Neuron (in vitro differentiated cells): Measurements from ENCODE around the gene TMEM47.

Experiments used
- H2AFZ ChIP-seq: one replicate; pipeline ENCODE4 v1.6.1; 2013; ENCODE audit warnings: low read depth, mild to moderate bottlenecking, inconsistent platforms, low read length, moderate library complexity
- H3K27me3 ChIP-seq: one replicate; pipeline ENCODE4 v1.6.1; 2013; ENCODE audit warnings: low read length; ENCODE audit not compliant: insufficient read depth
- H3K36me3 ChIP-seq: one replicate; pipeline ENCODE4 v1.6.1; 2013; ENCODE audit warnings: low read length; ENCODE audit not compliant: insufficient read depth
- H3K4me1 ChIP-seq: one replicate; pipeline ENCODE4 v1.6.1; 2013; ENCODE audit warnings: low read length; ENCODE audit not compliant: insufficient read depth
- H3K4me3 ChIP-seq: 2 replicates; pipeline ENCODE4 v1.5.1; 2013; ENCODE audit warnings: mild to moderate bottlenecking, low read length, moderate library complexity
- H3K9me3 ChIP-seq: one replicate; pipeline ENCODE4 v1.6.1; 2013; ENCODE audit warnings: low read length

TMEM47 gene

GRCh38 chrX:34656842-34657725 is at the start of gene TMEM47:
TMEM47 (minus strand) TSS chrX:34657285; CDS start chrX:34657029, 256 bp downstream.
- Histone ChIP-seq H2AFZ (no peak within 1 kb of the TSS), H3K36me3 (no peaks in the 10 kb centered on the region), H3K4me3 (peak within 1 kb of the TSS; percentile 97), H3K9me3 (no peaks in the 10 kb centered on the region), H3K27me3 (no peaks in the 10 kb centered on the region), H3K4me1 (peaks cover 36% of the 10 kb centered on the region)

GRCh38 chrX:34687095-34687494 is 30.0 kb upstream of the TMEM47 start:
- H3K4me3 ChIP-seq = no peak overlapping the region
- no peaks in the 10 kb centered on the region for H3K4me1 ChIP-seq
- H3K9me3 ChIP-seq = peaks cover 4% of the 10 kb centered on the region
- H3K36me3 ChIP-seq = no peaks in the 10 kb centered on the region
- no peak overlapping the region for H2AFZ ChIP-seq
- no peaks in the 10 kb centered on the region for H3K27me3 ChIP-seq

- peaks cover 19% of the 10 kb centered on the region for H3K4me1 ChIP-seq
- no peak overlapping the region for H2AFZ ChIP-seq
Observed at GRCh38 chrX:34659575-34659974, 2.5 kb upstream of the TMEM47 start.

GRCh38 chrX:34658326-34658725 is 1.2 kb upstream of the TMEM47 start:
- H3K36me3 ChIP-seq = no peaks in the 10 kb centered on the region
- no peak overlapping the region for H2AFZ ChIP-seq
- no peaks in the 10 kb centered on the region for H3K9me3 ChIP-seq
- no peaks in the 10 kb centered on the region for H3K27me3 ChIP-seq
- H3K4me1 ChIP-seq = peaks cover 29% of the 10 kb centered on the region
- peak overlapping the region; percentile 97 for H3K4me3 ChIP-seq

More at GRCh38 chrX:34659575-34659974, 2.5 kb upstream of the TMEM47 start:
- H3K4me3 ChIP-seq = no peak overlapping the region
- no peaks in the 10 kb centered on the region for H3K9me3 ChIP-seq
- H3K27me3 ChIP-seq = no peaks in the 10 kb centered on the region
- H3K36me3 ChIP-seq = no peaks in the 10 kb centered on the region

- Histone ChIP-seq H3K4me3 (peak overlapping the region; percentile 97), H3K9me3 (no peaks in the 10 kb centered on the region), H3K4me1 (peaks cover 31% of the 10 kb centered on the region), H3K27me3 (no peaks in the 10 kb centered on the region), H2AFZ (no peak overlapping the region), H3K36me3 (no peaks in the 10 kb centered on the region)
Observed at GRCh38 chrX:34657726-34658070, 613 bp upstream of the TMEM47 start.

GRCh38 chrX:34656467-34656841 is 631 bp downstream of the TMEM47 start:
- Histone ChIP-seq H3K4me1 (peaks cover 36% of the 10 kb centered on the region), H3K36me3 (no peaks in the 10 kb centered on the region), H3K9me3 (no peaks in the 10 kb centered on the region), H2AFZ (no peak overlapping the region), H3K4me3 (peak overlapping the region; percentile 97), H3K27me3 (no peaks in the 10 kb centered on the region)

- H3K9me3 ChIP-seq = no peaks in the 10 kb centered on the region
- H3K4me3 ChIP-seq = peak overlapping the region; percentile 97
- H3K36me3 ChIP-seq = no peaks in the 10 kb centered on the region
- H2AFZ ChIP-seq = no peak overlapping the region
- H3K4me1 ChIP-seq = peaks cover 42% of the 10 kb centered on the region
- no peaks in the 10 kb centered on the region for H3K27me3 ChIP-seq
Observed at GRCh38 chrX:34655501-34656455, 1.3 kb downstream of the TMEM47 start.

- peaks cover 45% of the 10 kb centered on the region for H3K4me1 ChIP-seq
- H3K36me3 ChIP-seq = no peaks in the 10 kb centered on the region
- H3K27me3 ChIP-seq = no peaks in the 10 kb centered on the region
- H2AFZ ChIP-seq = no peak overlapping the region
- no peaks in the 10 kb centered on the region for H3K9me3 ChIP-seq
- H3K4me3 ChIP-seq = peak overlapping the region; percentile 97
Observed at GRCh38 chrX:34654696-34655490, 2.2 kb downstream of the TMEM47 start.

GRCh38 chrX:34653811-34654210 is 3.3 kb downstream of the TMEM47 start:
- Histone ChIP-seq H3K27me3 (no peaks in the 10 kb centered on the region), H3K9me3 (no peaks in the 10 kb centered on the region), H2AFZ (no peak overlapping the region), H3K36me3 (no peaks in the 10 kb centered on the region), H3K4me1 (peaks cover 45% of the 10 kb centered on the region), H3K4me3 (peak overlapping the region; percentile 97)

- H3K36me3 ChIP-seq = peaks cover 3% of the 10 kb centered on the region
- H3K9me3 ChIP-seq = no peaks in the 10 kb centered on the region
- no peak overlapping the region for H3K4me3 ChIP-seq
- H3K4me1 ChIP-seq = peaks cover 13% of the 10 kb centered on the region
- H2AFZ ChIP-seq = no peak overlapping the region
- H3K27me3 ChIP-seq = no peaks in the 10 kb centered on the region
Observed at GRCh38 chrX:34642849-34643248, 14.2 kb downstream of the TMEM47 start.

GRCh38 chrX:34638116-34638515 is 19.0 kb downstream of the TMEM47 start:
- H3K36me3 ChIP-seq = peaks cover 28% of the 10 kb centered on the region
- H3K9me3 ChIP-seq = no peaks in the 10 kb centered on the region

GRCh38 chrX:34634349-34634748 is 22.7 kb downstream of the TMEM47 start:
- Histone ChIP-seq H3K4me1 (peaks cover 4% of the 10 kb centered on the region), H3K9me3 (no peaks in the 10 kb centered on the region), H3K36me3 (peaks cover 49% of the 10 kb centered on the region), H2AFZ (no peak overlapping the region), H3K27me3 (no peaks in the 10 kb centered on the region), H3K4me3 (no peak overlapping the region)

More at GRCh38 chrX:34638116-34638515, 19.0 kb downstream of the TMEM47 start:
- no peak overlapping the region for H2AFZ ChIP-seq
- no peaks in the 10 kb centered on the region for H3K27me3 ChIP-seq
- peaks cover 4% of the 10 kb centered on the region for H3K4me1 ChIP-seq
- no peak overlapping the region for H3K4me3 ChIP-seq
